ENCODE data around the gene CRADD.

DNA sequence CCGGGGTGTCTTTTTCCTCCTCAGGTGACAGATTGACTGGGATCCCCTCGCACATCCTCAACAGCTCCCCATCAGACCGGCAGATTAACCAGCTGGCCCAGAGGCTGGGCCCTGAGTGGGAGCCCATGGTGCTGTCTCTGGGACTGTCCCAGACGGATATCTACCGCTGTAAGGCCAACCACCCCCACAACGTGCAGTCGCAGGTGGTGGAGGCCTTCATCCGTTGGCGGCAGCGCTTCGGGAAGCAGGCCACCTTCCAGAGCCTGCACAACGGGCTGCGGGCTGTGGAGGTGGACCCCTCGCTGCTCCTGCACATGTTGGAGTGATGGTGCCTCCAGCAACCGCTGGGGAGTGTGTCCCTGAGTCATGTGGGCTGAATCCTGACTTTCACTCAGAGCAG is 172.8 kb downstream of the CRADD start:
- TF ChIP-seq, protein P1, sequence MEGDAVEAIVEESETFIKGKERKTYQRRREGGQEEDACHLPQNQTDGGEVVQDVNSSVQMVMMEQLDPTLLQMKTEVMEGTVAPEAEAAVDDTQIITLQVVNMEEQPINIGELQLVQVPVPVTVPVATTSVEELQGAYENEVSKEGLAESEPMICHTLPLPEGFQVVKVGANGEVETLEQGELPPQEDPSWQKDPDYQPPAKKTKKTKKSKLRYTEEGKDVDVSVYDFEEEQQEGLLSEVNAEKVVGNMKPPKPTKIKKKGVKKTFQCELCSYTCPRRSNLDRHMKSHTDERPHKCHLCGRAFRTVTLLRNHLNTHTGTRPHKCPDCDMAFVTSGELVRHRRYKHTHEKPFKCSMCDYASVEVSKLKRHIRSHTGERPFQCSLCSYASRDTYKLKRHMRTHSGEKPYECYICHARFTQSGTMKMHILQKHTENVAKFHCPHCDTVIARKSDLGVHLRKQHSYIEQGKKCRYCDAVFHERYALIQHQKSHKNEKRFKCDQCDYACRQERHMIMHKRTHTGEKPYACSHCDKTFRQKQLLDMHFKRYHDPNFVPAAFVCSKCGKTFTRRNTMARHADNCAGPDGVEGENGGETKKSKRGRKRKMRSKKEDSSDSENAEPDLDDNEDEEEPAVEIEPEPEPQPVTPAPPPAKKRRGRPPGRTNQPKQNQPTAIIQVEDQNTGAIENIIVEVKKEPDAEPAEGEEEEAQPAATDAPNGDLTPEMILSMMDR (IDR thresholded peaks at IDR 0.05): no peak
- no peak for TF ChIP-seq POLR2A (IDR thresholded peaks at IDR 0.05)
- no peak for TF ChIP-seq EP300 (IDR thresholded peaks at IDR 0.05)
